HL-60 (cell line): Measurements from ENCODE around the gene TNFAIP2.

Experiments
- DNase-seq, 2 experiments: peaks; one replicate each; pipeline ENCODE4 v3.0.0-alpha.2; 2010 to 2020; ENCODE audit warnings: low read depth in 1 of 2, low spot score in 1 of 2
- H3K27ac ChIP-seq: fragments of 250-450 bp; sonication (Bioruptor Pico); replicated peaks from 2 replicates; pipeline ENCODE4 v1.5.1; 2020; ENCODE audit warnings: mild to moderate bottlenecking, moderate library complexity
- H3K27me3 ChIP-seq: fragments of 250-450 bp; sonication (Bioruptor Pico); 2 replicates; pipeline ENCODE4 v1.5.1; 2021; ENCODE audit warnings: mild to moderate bottlenecking, moderate library complexity; ENCODE audit not compliant: insufficient read depth, poor library complexity, severe bottlenecking
- H3K4me3 ChIP-seq: replicated peaks from 2 replicates; pipeline ENCODE4 v1.5.1; 2011; ENCODE audit warnings: mild to moderate bottlenecking, control low read depth, low read length; ENCODE audit not compliant: insufficient read depth
- CTCF ChIP-seq: IDR thresholded peaks from one replicate; pipeline ENCODE4 v1.5.1; 2011; ENCODE audit warnings: low read length, control low read depth, inconsistent platforms; ENCODE audit not compliant: insufficient read depth
- GABPA ChIP-seq: IDR thresholded peaks from 2 replicates; pipeline ENCODE4 v1.6.1; 2012; ENCODE audit warnings: low read depth
- POLR2AphosphoS5 ChIP-seq: IDR thresholded peaks from 2 replicates; pipeline ENCODE4 v1.6.1; 2012; ENCODE audit warnings: low read depth
- REST ChIP-seq: IDR thresholded peaks from 2 replicates; pipeline ENCODE4 v1.6.1; 2012; ENCODE audit warnings: low read depth; ENCODE audit not compliant: insufficient replicate concordance
- SPI1 ChIP-seq: IDR thresholded peaks from 2 replicates; pipeline ENCODE4 v1.6.1; 2012; ENCODE audit warnings: low read depth, mild to moderate bottlenecking, borderline replicate concordance

TNFAIP2 gene

GRCh38 chr14:103085106-103086091 is 37.9 kb upstream of the TNFAIP2 start:
- no peak for DNase-seq
- no peak overlapping the region for H3K4me3 ChIP-seq
- no peak overlapping the region for H3K27ac ChIP-seq
- H3K27me3 ChIP-seq = peaks cover 15% of the 10 kb centered on the region
- no peak for TF ChIP-seq CTCF
- no peak for TF ChIP-seq REST
- TF ChIP-seq SPI1 = no peak
- no peak for TF ChIP-seq GABPA
- no peak for TF ChIP-seq POLR2AphosphoS5

GRCh38 chr14:103086771-103087342 is 36.4 kb upstream of the TNFAIP2 start:
- no peak for DNase-seq
- Histone ChIP-seq H3K4me3 (no peak overlapping the region), H3K27me3 (peaks cover 21% of the 10 kb centered on the region), H3K27ac (no peak overlapping the region)
- TF ChIP-seq GABPA (no peak), REST (no peak), CTCF (no peak), SPI1 (no peak), POLR2AphosphoS5 (no peak)

- DNase-seq = no peak
- peaks cover 21% of the 10 kb centered on the region for H3K27me3 ChIP-seq
- TF ChIP-seq REST (no peak), POLR2AphosphoS5 (no peak), SPI1 (no peak), GABPA (no peak)
These were observed 35.9 kb upstream of the TNFAIP2 start for GRCh38 chr14:103087343-103087835.

More at GRCh38 chr14:103087343-103087835, 35.9 kb upstream of the TNFAIP2 start:
- no peak overlapping the region for H3K27ac ChIP-seq
- H3K4me3 ChIP-seq = no peak overlapping the region
